Peyer's patch (tissue), 4 donors: ENCODE results near the gene NPL.

Experiments
- CTCF ChIP-seq, 6 experiments: fragments of 450-650 bp in 4 of 6; fragments of 200-600 bp in 2 of 6; sonication (generic) in 1 of 6; IDR thresholded peaks; one replicate each; pipeline ENCODE4 v1.5.1; 2017 to 2019; ENCODE audit warnings: antibody characterized with exemption in 6 of 6, mild to moderate bottlenecking in 3 of 6, moderate library complexity in 1 of 6
- POLR2A ChIP-seq, 2 donors: fragments of 450-650 bp; IDR thresholded peaks; one replicate each; pipeline ENCODE4 v1.5.1; 2017; ENCODE audit warnings: antibody characterized with exemption in 2 of 2, mild to moderate bottlenecking in 2 of 2, moderate library complexity in 2 of 2

GRCh38 chr1:182756423-182756822 is 33.1 kb upstream of the NPL start:
- TF ChIP-seq CTCF (IDR thresholded peaks at IDR 0.05) (no peak), POLR2A (IDR thresholded peaks at IDR 0.05) (no peak)
